Trophoblast cell (in vitro differentiated cells and primary cell): ENCODE measurements around the gene TSC2.
A peak's percentile ranks its signal among the peaks of the same experiment; 100 is the strongest.

ENCODE experiments used
- DNase-seq, 2 donors: peaks; one replicate each; pipeline ENCODE4 v3.0.0-alpha.2; 2016
- H2AFZ ChIP-seq: 2 replicates; pipeline ENCODE4 v1.6.1; 2013; ENCODE audit warnings: low read length, moderate library complexity, mild to moderate bottlenecking; ENCODE audit not compliant: insufficient read depth, poor library complexity
- H2AK5ac ChIP-seq: 2 replicates; pipeline ENCODE4 v1.6.1; 2013; ENCODE audit warnings: mild to moderate bottlenecking, low read length
- H2BK120ac ChIP-seq: 2 replicates; pipeline ENCODE4 v1.6.1; 2013; ENCODE audit warnings: low read length, mild to moderate bottlenecking, moderate library complexity; ENCODE audit not compliant: insufficient read depth, poor library complexity
- H2BK12ac ChIP-seq: 2 replicates; pipeline ENCODE4 v1.6.1; 2013; ENCODE audit warnings: mild to moderate bottlenecking, low read length, moderate library complexity
- H2BK5ac ChIP-seq: 2 replicates; pipeline ENCODE4 v1.6.1; 2013; ENCODE audit warnings: low read length, low read depth, moderate library complexity, mild to moderate bottlenecking; ENCODE audit not compliant: poor library complexity
- H3K14ac ChIP-seq: 2 replicates; pipeline ENCODE4 v1.6.1; 2013; ENCODE audit warnings: mild to moderate bottlenecking, low read length
- H3K18ac ChIP-seq: 2 replicates; pipeline ENCODE4 v1.6.1; 2013; ENCODE audit warnings: mild to moderate bottlenecking, low read length
- H3K23ac ChIP-seq: 2 replicates; pipeline ENCODE4 v1.6.1; 2013; ENCODE audit warnings: low read length
- H3K27ac ChIP-seq: 2 replicates; pipeline ENCODE4 v1.5.1; 2013; ENCODE audit warnings: low read depth, mild to moderate bottlenecking, inconsistent platforms, low read length, moderate library complexity
- H3K27me3 ChIP-seq: 2 replicates; pipeline ENCODE4 v1.6.1; 2013; ENCODE audit warnings: inconsistent platforms, mild to moderate bottlenecking, low read length, moderate library complexity; ENCODE audit not compliant: insufficient read depth
- H3K36me3 ChIP-seq, 2 experiments: 1 replicate in 1 of 2; 2 replicates in 1 of 2; pipeline ENCODE4 v1.6.1; 2013; ENCODE audit warnings: low read length in 2 of 2, mild to moderate bottlenecking in 2 of 2, moderate library complexity in 1 of 2; ENCODE audit not compliant: insufficient read depth in 2 of 2, control insufficient read depth in 1 of 2
- H3K4ac ChIP-seq: 2 replicates; pipeline ENCODE4 v1.6.1; 2013; ENCODE audit warnings: low read depth, mild to moderate bottlenecking, low read length, moderate library complexity
- H3K4me1 ChIP-seq, 2 experiments: 1 replicate in 1 of 2; 2 replicates in 1 of 2; pipeline ENCODE4 v1.6.1; 2013; ENCODE audit warnings: low read length in 2 of 2, mild to moderate bottlenecking in 2 of 2, moderate library complexity in 1 of 2; ENCODE audit not compliant: insufficient read depth in 2 of 2, control insufficient read depth in 1 of 2
- H3K4me2 ChIP-seq: 2 replicates; pipeline ENCODE4 v1.6.1; 2013; ENCODE audit warnings: inconsistent platforms, mild to moderate bottlenecking, low read length, moderate library complexity
- H3K4me3 ChIP-seq: 2 replicates; pipeline ENCODE4 v1.5.1; 2013; ENCODE audit warnings: mild to moderate bottlenecking, low read depth, low read length, inconsistent platforms
- H3K79me1 ChIP-seq: one replicate; pipeline ENCODE4 v1.6.1; 2013; ENCODE audit warnings: low read length
- H3K79me2 ChIP-seq: 2 replicates; pipeline ENCODE4 v1.6.1; 2013; ENCODE audit warnings: low read length, mild to moderate bottlenecking; ENCODE audit not compliant: control insufficient read depth, insufficient read depth, poor library complexity
- H3K9ac ChIP-seq: 2 replicates; pipeline ENCODE4 v1.6.1; 2013; ENCODE audit warnings: mild to moderate bottlenecking, low read length
- H3K9me3 ChIP-seq: 2 replicates; pipeline ENCODE4 v1.6.1; 2013; ENCODE audit warnings: low read depth, mild to moderate bottlenecking, control low read depth, inconsistent platforms, low read length; ENCODE audit not compliant: insufficient read depth
- H4K12ac ChIP-seq: 2 replicates; pipeline ENCODE4 v1.6.1; 2013; ENCODE audit warnings: low read depth, mild to moderate bottlenecking, low read length, moderate library complexity
- H4K8ac ChIP-seq: 2 replicates; pipeline ENCODE4 v1.6.1; 2013; ENCODE audit warnings: low read depth, mild to moderate bottlenecking, low read length, moderate library complexity
- H4K91ac ChIP-seq: one replicate; pipeline ENCODE4 v1.6.1; 2013; ENCODE audit warnings: low read depth, mild to moderate bottlenecking, low read length, moderate library complexity
- WGBS: extraction: QIAGEN DNeasy Blood & Tissue Kit; methylation state at CpG from one replicate; pipeline ENCODE4 v1.1.7; 2013; ENCODE audit warnings: missing lambda C conversion rate; ENCODE audit not compliant: insufficient read length, insufficient coverage; ENCODE audit errors: extremely low coverage; 5-methylcytosine and 5-hydroxymethylcytosine counted together

The TSC2 gene

GRCh38 chr16:2040787-2041522, 6.8 kb upstream of the TSC2 start:
- DNase-seq: no peak
- Histone ChIP-seq H2AK5ac (no peak overlapping the region), H4K12ac (no peak overlapping the region), H2AFZ (no peak overlapping the region), H3K14ac (no peak overlapping the region), H3K36me3 (peaks cover 17 to 20% of the 10 kb centered on the region in 2 experiments), H3K79me1 (no peaks in the 10 kb centered on the region), H2BK5ac (no peak overlapping the region), H2BK120ac (no peak overlapping the region), H3K79me2 (no peaks in the 10 kb centered on the region), H3K23ac (no peak overlapping the region), H3K27me3 (no peaks in the 10 kb centered on the region), H3K4me3 (no peak overlapping the region), H3K4me1 (peaks cover 2 to 3% of the 10 kb centered on the region in 2 experiments), H4K8ac (no peak overlapping the region), H3K27ac (no peak overlapping the region), H4K91ac (no peak overlapping the region), H3K18ac (no peak overlapping the region), H3K4ac (no peak overlapping the region), H2BK12ac (no peak overlapping the region), H3K9me3 (peaks cover 3% of the 10 kb centered on the region), H3K4me2 (no peak overlapping the region), H3K9ac (no peak overlapping the region)
- no CpG with 5 or more reads among the region's 20 CpGs for WGBS

GRCh38 chr16:2042171-2042985, 5.4 kb upstream of the TSC2 start:
- Histone ChIP-seq H3K4ac (no peak overlapping the region), H4K8ac (no peak overlapping the region), H2AFZ (no peak overlapping the region), H2BK5ac (no peak overlapping the region), H4K12ac (no peak overlapping the region), H3K4me1 (peaks cover 5% of the 10 kb centered on the region in 2 experiments), H3K9ac (no peak overlapping the region), H3K9me3 (peaks cover 3% of the 10 kb centered on the region), H3K23ac (no peak overlapping the region), H3K27me3 (no peaks in the 10 kb centered on the region), H2AK5ac (no peak overlapping the region), H3K4me2 (no peak overlapping the region), H3K79me1 (no peaks in the 10 kb centered on the region), H3K79me2 (no peaks in the 10 kb centered on the region), H3K27ac (no peak overlapping the region), H3K4me3 (peak overlapping the region; percentile 18), H3K36me3 (peaks cover 9 to 10% of the 10 kb centered on the region in 2 experiments), H4K91ac (no peak overlapping the region), H2BK120ac (no peak overlapping the region), H3K14ac (no peak overlapping the region), H2BK12ac (no peak overlapping the region), H3K18ac (no peak overlapping the region)
- no CpG with 5 or more reads among the region's 22 CpGs for WGBS
- no peak for DNase-seq

- Histone ChIP-seq H4K8ac (no peak overlapping the region), H2BK5ac (no peak overlapping the region), H4K91ac (no peak overlapping the region), H4K12ac (no peak overlapping the region), H3K14ac (no peak overlapping the region), H3K4me1 (peaks cover 5% of the 10 kb centered on the region in 2 experiments), H3K9ac (no peak overlapping the region), H3K23ac (no peak overlapping the region), H3K36me3 (peaks cover 3 to 4% of the 10 kb centered on the region in 2 experiments), H3K9me3 (peaks cover 3% of the 10 kb centered on the region), H3K18ac (no peak overlapping the region), H3K4me2 (no peak overlapping the region), H3K4me3 (no peak overlapping the region), H2AFZ (no peak overlapping the region), H3K79me2 (no peaks in the 10 kb centered on the region), H3K27ac (no peak overlapping the region), H2AK5ac (no peak overlapping the region), H3K27me3 (no peaks in the 10 kb centered on the region), H3K79me1 (peaks cover 3% of the 10 kb centered on the region), H3K4ac (no peak overlapping the region), H2BK120ac (no peak overlapping the region), H2BK12ac (no peak overlapping the region)
- DNase-seq: peak in 1 of 2 donors; percentile 14
- WGBS: no CpG with 5 or more reads among the region's 11 CpGs
Observed at GRCh38 chr16:2042986-2043666, 4.7 kb upstream of the TSC2 start.

GRCh38 chr16:2043667-2044451, 3.9 kb upstream of the TSC2 start:
- no peak overlapping the region for H3K23ac ChIP-seq
- H3K27ac ChIP-seq: no peak overlapping the region
- H4K8ac ChIP-seq: no peak overlapping the region
- no peak overlapping the region for H2AFZ ChIP-seq
- no peak overlapping the region for H2BK12ac ChIP-seq
- no peak overlapping the region for H3K4me3 ChIP-seq
- no peak overlapping the region for H2BK120ac ChIP-seq
- no peak overlapping the region for H2BK5ac ChIP-seq
- no peaks in the 10 kb centered on the region for H3K79me2 ChIP-seq
- H3K79me1 ChIP-seq: peaks cover 3% of the 10 kb centered on the region
- H4K12ac ChIP-seq: no peak overlapping the region
- no peak overlapping the region for H3K4me2 ChIP-seq
- no peak overlapping the region for H4K91ac ChIP-seq
- H3K9ac ChIP-seq: no peak overlapping the region
- no CpG with 5 or more reads among the region's 26 CpGs for WGBS
- H3K27me3 ChIP-seq: no peaks in the 10 kb centered on the region
- no peak for DNase-seq
- H3K4ac ChIP-seq: no peak overlapping the region
- peaks cover 3% of the 10 kb centered on the region for H3K9me3 ChIP-seq
- no peak overlapping the region for H3K14ac ChIP-seq
- H3K18ac ChIP-seq: no peak overlapping the region
- peaks cover 0 to under 1% of the 10 kb centered on the region in 2 experiments for H3K36me3 ChIP-seq
- peaks cover 11% of the 10 kb centered on the region in 2 experiments for H3K4me1 ChIP-seq
- H2AK5ac ChIP-seq: no peak overlapping the region
